HG02938 (cell line): ENCODE results near the gene ZNRF1.

ENCODE experiments used
- ATAC-seq: cut with Tn5 transposase; IDR thresholded peaks from one replicate; pipeline ENCODE4 v1.9.1; 2021; ENCODE audit warnings: mild to moderate bottlenecking, moderate library complexity; ENCODE audit not compliant: unreplicated experiment

The ZNRF1 gene

DNA sequence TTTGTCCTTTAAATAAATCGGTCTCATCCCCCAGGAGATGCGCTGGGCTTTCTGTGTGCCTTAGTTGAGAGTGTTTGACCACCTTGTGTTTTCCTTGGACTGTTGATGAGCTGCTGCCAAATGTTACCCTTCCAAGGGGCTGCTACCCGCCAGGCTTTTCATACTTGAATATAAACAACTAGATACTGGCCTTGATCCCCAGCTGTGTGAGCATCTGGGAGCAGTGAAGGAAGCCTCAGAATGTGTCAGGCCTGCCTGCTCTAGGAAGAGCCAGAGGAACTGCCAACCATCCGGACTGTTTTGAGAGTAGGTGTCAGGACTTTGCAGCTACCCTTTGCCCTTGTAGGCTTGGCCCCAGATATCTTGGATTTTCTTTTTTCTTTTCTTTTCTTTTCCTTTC is 60.0 kb downstream of the ZNRF1 start:
- ATAC-seq = no peak

DNA sequence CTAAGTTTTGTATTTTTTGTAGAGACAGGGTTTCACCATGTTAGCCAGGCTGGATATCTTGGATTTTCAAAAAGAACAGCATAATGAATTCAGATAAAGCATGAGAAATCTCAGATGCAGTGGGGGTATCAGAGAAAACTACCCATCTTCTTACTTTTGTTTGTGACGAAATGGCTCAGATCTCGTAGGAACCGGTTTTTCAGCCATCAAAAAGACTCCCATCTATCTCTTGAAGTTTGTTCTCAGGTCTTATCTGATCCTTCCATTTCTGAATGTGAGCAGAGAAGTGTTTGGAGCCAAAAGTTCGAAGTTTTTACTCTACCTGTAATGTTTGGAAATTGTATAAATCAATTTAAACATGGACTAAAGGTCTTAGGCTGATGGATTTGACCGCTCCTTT is 60.6 kb downstream of the ZNRF1 start:
- no peak for ATAC-seq

DNA sequence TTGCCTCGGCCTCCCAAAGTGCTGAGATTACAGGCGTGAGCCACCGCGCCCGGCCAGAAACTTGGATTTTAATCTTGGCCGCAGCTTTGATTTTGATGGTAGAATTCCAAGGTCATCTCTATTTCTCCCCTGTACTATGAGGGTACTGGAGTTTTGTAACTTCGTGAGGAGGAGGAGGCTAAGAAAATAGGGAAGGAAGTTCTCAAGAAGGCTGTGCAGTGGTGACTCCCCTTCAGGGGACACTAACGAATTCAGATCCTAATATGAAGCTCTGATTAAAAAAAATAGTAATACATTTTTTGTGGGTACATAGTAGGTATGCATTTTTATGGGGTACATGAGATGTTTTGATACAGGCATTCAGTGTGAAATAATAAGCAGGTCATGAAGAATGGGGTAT is 61.9 kb downstream of the ZNRF1 start:
- no peak for ATAC-seq

DNA sequence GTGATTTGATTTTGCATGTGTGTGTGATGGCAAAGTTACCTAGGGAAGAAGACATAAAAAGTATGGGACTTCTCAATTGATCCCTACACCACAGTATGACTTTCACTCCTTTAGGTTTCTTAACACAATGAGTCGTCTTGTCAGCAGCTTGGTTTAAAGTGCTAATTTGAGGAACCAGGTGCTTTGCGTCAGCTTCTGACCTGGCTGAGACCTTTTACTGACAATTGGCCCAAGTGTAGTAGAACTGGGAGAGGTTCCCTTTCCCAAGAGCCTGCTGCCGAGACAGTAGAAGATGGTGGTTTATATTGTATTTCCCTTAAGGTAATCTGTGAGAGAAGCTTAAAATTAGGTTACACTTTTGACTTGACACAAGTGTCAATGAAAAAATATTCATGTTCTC is 62.8 kb downstream of the ZNRF1 start:
- ATAC-seq = no peak

DNA sequence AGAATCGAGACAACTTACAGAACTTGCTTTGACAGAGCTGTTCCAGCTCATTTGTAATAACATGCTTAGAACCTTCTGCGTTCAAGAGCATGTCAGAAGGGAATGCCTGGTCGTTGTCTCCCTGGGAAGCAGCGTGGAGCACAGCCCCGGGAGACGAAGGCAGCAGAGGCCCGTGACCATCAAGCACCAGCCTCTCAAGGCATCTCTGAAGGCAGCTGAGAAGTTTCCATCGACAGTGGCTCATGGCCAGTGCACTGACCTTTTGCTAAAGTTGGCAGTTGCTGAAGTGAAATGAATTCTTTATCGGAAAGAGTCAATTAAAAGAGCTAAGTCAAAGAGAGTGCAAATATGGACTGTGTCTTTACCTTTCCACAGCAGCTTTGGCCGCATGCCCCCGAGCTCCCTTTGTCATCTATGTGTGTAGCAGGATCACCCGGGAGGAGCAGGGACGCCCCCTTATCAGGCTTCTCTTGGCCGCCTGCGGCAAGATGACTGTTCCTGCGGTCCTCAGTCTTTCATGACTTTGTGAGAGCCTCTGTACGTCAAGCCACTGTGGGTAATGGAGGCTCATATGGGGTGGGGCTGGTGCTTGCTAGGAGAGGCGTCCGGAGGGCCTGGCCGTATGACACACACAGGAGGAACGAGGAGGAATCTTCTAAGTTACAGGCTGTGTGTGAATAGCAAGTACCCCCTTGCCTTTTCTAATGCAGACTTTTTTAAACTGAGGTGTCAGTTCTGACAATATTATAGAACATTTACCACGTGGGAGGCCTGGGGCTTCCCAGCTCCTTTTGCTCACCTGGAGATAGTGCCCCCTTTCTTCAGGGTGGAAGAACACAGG is 63.5 kb downstream of the ZNRF1 start:
- no peak for ATAC-seq

DNA sequence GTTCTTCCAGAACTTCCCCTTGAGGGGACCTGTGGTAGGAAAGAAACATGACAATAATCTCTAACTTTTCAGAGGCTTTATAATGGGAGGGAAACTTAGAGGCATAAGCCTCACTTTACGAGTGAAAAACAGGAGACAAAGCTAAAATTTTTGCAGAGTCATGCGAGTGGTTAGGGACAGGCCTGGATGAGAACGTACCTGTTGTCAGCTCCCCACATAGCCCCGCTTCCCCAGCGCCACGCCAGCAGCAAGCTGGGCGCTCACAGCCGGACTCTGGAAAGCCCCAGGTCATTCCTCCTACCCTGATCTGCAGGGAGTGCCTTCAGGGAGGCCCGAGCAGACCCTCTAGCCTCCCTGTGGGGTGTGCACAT is 64.1 kb downstream of the ZNRF1 start:
- no peak for ATAC-seq

DNA sequence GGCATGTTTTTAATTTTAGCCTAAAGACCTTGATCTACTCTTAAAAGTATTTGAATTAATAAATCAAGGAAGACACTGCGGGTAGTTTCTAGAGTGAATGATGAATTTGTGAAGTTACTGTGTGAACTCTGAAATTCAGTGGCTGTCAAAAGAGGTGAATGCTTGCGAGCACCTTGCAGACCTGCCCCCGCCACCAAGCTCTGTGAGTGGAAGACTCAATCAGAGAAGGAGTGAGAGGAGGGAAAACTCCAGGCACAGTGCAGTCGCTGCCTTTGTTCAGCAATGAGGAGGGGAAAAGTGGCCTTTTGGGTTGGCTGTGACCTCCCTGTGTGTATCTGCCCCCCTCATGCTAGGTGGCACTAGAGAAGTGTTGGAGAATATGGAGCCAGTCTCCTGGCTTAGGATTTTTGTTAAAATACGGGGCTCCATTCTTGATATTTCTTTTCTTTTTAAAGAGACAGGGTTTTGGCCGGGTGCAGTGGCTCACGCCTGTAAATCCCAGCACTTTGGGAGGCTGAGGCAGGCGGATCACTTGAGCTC is 64.8 kb downstream of the ZNRF1 start:
- ATAC-seq = no peak

DNA sequence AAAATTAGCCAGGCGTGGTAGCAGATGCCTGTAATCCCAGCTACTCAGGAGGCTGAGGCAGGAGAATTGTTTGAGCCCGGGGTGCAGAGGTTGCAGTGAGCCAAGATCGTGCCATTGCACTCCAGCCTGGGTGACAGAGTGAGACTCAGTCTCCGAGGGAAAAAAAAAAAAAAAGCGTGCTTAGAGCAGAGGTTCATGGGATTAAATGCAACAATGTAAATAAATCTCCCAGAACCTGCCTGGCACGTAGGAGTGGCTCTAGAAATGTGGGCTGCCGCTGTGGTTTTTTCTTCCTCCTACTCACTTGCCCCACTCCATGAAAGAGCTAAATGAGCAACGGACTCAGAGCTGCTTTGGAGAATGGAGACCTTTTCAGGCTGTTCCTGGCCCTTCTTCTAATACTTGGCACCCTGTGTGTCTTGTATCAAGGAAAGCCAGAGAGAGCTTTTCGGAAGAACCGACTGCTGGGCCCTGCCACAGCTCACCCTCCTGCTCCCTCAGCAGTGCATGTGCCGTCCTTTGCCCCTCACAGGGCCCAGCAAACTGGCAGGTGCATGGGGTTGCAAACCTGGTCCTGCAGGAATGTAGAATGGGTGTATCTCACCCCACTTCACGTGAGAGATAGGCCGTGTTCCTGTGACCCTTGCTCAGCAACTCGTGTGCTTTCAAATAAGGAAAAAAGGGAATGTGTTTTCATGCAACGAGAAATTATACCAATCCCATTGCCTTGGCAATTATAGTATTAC is 65.8 kb downstream of the ZNRF1 start:
- no peak for ATAC-seq

DNA sequence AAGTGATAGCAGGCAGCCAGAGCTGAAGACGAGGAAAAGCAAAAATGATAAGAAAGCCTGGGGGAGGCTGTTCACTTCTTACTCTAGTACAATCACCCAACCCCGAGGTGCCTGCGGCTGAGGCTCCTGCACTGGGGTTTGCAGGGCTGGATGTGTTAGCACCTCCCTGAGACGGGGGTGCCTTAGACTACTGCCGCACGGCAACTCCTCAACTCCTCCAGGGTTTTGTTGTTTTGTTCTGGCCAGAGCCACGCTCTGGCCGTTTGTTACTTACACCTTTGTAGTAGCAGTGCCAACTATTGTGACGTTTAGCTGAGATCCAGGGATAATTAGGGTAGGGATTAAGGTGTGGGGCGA is 66.3 kb downstream of the ZNRF1 start:
- ATAC-seq = no peak

DNA sequence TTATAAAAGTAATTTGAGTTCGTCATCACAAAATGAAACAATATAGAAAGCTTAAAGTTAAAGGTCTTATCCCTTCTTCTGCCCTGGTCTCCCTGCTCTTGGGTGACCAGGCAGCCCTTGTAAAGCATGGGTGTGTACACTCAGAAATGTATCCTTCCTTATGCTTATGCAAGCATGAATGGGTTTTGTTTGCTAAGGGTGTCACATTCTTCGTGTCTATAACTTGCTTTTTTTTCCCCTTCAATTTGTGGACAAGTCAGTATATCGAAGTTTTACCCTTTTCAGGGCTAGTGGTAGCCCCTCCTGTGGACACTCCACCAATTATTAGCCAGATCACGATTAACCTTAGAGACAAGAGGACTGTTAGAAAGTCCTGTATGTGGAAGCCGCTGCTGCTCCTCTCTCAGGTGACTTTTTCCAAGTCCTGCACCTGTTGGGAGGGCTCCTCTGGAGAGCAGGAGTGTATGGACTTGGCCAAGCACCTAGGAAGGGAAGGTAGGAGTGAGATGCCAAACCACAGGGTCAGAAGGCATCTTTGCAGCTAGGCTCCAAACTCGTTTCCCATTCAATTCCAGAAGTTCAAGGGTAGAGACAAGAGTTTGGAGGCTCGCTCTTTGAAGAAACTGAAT is 66.8 kb downstream of the ZNRF1 start:
- ATAC-seq = no peak

DNA sequence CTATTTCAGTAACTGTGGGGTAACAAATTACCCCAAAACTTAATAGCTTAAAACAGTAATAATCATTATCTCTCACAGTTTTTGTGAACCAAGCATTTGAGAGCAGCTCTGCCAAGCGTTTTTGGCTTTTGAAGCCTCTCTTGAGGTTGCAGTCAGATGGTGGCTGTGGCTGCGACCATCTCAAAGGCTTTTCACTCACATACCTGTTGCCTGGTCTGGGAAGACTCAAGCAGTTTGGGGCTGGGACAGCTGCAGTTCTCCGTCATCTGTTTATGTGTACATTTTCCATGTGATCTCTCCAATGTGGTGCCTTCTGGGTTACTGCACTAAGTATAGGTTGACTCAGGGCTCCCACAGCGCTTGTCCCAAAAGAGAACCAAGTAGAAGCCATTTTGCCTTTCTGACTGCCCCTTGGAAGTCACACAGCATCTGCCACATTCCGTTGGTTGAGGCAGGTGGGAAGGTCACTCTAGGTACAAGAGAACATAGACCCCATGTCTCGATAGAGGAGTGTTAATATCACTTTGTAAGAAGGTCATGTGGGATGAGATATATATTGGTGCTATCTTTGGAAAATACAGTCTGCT is 68.1 kb downstream of the ZNRF1 start:
- no peak for ATAC-seq

DNA sequence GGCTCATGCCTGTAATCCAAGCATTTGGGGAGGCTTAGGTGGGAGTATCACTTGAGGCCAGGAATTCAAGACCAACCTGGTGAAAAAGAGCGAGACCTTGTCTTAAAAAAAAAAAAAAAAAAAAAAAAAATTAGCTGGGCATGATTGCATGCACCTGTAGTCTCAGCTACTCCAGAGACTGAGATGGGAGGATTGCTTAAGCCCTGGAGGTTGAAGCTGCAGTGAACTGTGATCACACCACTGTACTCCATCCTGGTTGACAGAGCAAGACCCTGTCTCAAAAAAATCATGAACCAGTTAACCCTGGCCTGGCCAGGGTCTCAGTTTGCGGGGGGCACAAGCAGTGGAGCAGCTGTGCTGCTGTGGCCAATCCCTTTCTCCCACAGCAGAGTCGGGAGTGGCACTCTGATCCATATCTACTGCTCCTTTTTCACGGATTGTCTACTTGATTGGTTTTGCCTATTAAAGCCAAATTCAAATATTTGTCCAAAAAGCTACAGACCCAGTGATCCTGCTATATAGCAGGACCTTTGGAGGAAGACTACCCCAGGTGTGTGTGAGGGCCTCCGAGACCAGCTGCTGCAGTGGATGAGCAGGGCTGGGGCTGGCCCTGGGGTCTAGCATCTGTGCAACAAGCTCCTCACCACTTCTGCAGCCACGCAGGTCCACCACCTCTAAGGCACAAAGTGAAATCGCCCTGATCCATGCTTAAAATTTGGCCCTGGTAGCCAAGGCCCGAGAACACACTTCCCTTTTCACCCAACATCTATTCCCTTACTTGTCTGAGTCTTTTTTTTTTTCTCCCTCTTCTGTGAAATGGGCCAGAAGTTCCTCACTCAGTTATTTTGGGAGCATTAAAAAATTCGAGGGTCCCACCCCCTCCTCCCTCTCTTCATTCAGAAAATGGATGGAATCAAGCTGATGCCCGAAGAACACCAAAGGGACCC is 69.5 kb downstream of the ZNRF1 start:
- no peak for ATAC-seq

DNA sequence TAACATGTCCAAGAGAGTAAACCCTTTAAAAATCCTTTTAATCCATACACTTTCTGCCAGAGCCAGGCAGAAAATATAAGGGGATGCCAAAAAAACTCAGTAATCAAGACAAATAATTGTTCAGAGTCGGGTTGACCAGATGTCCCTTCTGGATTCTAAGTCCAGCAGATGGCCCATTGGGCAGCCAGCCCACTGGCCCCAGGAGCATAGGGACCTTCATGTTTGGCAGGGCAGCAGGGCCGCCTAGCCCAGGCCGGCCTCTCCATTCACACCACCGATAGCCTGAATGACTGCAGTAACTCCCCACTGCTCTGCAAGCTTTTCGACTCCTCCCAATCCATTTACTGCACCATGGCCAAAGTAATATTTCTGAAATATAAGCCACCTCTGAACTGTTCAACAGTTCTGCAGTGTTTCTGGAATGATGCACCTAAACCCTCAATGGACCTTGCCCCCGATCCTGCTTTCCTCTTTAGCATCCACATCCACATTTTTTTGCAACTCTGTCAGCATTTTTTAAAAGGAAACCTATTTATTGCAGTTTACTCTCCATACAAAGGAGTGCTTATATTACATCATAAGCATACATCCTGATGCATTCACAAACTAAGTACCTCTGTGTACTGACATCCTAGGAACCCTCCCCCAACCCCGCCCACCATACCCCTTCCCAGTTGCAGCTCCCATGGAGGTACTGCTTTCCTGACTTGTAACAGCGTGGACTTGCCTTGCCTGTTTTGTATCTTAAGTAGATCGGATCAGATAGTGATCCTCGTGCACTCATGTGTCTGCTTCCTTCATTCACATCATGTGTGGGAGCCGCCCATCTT is 71.4 kb downstream of the ZNRF1 start:
- no peak for ATAC-seq

DNA sequence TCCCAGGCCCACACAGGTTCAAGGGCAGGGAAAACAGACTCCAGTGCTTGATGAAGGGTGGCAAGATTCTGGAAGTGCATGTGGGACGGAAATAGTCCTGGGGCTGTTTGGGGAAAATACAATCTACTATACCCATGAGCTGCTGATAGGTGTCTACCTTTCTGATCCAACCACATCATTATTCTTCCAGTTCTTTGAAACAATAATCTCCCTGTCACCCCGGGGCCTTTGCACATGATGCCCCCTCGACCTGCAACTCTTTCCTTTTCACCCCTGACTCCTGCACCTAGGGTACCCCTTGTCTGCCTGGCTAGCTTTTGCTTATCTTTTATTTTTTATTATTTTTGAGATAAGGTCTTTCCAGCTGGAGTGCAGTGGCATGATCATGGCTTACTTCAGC is 72.8 kb downstream of the ZNRF1 start:
- no peak for ATAC-seq

DNA sequence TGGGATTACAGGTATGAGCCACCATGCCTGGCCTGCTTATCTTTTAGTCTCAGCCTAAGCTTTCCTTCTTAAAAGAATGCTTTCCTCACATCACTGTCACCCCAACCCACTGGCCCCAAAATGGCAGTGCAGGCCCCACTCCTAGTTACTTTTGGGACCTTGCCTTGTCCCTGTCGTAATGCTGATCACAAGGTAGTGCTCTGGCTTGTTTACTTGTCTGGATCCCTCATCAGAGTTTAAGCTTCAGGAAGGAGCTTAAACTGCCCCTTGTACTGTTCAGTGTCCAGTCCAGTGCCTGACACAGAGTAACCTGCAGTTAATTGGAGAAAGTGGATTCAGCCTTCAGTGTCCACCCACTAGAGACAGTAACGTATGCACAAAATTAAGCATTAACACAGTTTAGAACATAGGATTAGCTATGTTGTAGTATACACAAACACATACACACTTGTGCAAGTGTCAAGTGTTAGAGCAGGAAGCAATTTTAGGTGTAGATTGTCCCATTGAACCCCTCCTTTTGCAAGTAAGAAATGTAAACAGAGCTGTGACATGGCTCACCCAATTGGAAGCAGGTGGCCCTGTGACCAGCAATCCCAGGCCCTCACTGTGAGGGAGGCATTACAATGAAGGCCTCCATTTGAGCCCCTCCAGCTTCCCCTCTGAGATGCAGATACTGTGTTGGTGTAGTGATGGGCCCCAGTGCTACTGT is 73.6 kb downstream of the ZNRF1 start:
- no peak for ATAC-seq

DNA sequence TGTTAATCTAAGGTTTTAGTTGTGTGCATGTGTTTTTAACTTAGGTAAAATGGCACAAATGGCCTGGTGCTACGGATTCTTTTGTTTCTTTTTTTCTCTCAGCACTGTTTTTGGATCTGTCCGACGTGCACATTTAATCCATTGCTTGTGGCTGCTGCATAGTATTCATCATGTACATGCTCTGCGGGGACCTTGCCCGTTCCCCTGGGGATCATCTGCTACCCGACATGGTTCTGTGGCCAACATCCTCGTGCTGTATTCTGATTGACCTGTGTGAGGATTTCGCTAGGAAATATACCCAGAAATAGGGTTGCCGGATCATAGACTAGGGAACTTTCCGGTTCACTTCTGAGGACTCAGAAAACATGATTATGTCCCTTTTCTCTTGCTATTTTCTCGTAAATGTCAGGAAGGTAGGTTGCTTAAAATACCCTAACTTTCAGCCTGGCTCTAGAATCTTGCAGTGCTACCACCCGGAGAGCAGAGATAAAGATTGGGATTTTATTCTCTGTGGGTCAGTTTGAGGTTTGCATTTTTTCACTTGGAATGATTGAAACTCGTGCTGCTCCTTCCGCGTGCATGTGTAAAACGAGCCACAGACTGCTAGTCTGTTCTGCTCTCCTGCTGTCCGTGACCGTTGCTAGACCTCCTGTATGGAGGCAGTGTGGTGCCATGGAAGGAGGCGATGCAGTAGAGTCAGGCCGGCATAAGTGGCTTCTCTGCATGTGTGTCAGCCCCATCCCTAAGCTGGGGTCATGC is 74.9 kb downstream of the ZNRF1 start:
- ATAC-seq = no peak

DNA sequence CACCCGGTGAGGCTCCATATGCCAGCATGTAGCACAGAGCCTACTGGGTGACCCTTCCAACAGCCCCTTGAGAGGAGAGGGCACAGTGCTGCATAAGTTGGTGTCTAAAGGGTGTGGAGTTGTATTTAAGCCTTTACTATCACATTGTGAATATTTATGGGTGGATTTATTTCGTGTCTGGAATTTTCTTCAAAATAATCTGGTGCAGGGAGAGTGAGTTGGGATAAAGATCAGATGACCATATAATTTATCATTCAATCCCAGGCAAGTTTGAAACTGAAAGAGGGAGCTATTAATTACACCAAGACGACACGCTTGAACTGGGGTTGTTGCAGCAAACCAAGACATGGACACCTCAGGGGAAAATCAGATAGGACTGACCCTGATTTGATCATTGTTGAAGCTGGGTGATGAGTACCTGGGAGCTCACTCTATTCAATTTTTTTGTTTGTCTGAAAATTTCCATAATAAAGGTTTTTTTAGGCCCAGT is 75.5 kb downstream of the ZNRF1 start:
- ATAC-seq = no peak
